PC-3 (cell line): ENCODE results near the gene PCDHB12. TPM values are rescaled to one million over a fixed set of nuclear protein-coding genes. Genes with fewer than 3 reads are reported as not detected.
A peak's percentile ranks its signal among the peaks of the same experiment; 100 is the strongest.
"Not testable (repeated sequence)": the region's sequence is repeated elsewhere in the genome, so short reads cannot be mapped to it uniquely, and the experiment has no call there.

ENCODE experiments used
- ATAC-seq: fragments of 200-7000 bp; cut with Tn5 transposase; 2 replicates; pipeline ENCODE4 v1.9.1; 2020; ENCODE audit warnings: mild to moderate bottlenecking, moderate library complexity
- BruUV-seq: library from RNA; stranded (reverse); fragments of 400-500 nt; replicated peaks from 2 replicates; lab custom pipeline; 2021; lab: Mats Ljungman, UMichigan
- CTCF ChIA-PET: fragments of 300-600 bp; sonication (Branson Sonifier 250); formaldehyde crosslinking; loops from one replicate; lab custom pipeline; 2022; ENCODE audit warnings: antibody characterized with exemption; lab: Charles Lee
- POLR2A ChIA-PET: fragments of 300-600 bp; sonication (Branson Sonifier 250); formaldehyde crosslinking; loops from one replicate; lab custom pipeline; 2022; ENCODE audit warnings: antibody characterized with exemption; ENCODE audit not compliant: unreplicated experiment; lab: Charles Lee
- DNase-seq: peaks from one replicate; pipeline ENCODE4 v3.0.0-alpha.2; 2015
- H2AFZ ChIP-seq: fragments of 300-600 bp; sonication (generic); 2 replicates; pipeline ENCODE4 v1.6.0; 2016; ENCODE audit warnings: antibody characterized with exemption, low read length
- H3F3A ChIP-seq: fragments of 300-600 bp; sonication (generic); one replicate; pipeline ENCODE4 v1.6.0; 2017; ENCODE audit warnings: antibody characterized with exemption, low read length, control low read depth, mild to moderate bottlenecking; ENCODE audit not compliant: unreplicated experiment
- H3K27ac ChIP-seq: fragments of 300-600 bp; sonication (generic); 2 replicates; pipeline ENCODE4 v1.5.1; 2016; ENCODE audit warnings: mild to moderate bottlenecking, low read length
- H3K27me3 ChIP-seq: fragments of 300-600 bp; sonication (generic); 2 replicates; pipeline ENCODE4 v1.6.1; 2016; ENCODE audit warnings: low read length, mixed read lengths
- H3K36me3 ChIP-seq: fragments of 300-600 bp; sonication (generic); 2 replicates; pipeline ENCODE4 v1.6.1; 2016; ENCODE audit warnings: low read depth, mixed run types, low read length, mixed read lengths
- H3K4me1 ChIP-seq: fragments of 300-600 bp; sonication (generic); 2 replicates; pipeline ENCODE4 v1.5.1; 2016; ENCODE audit warnings: low read length; ENCODE audit not compliant: insufficient read depth
- H3K4me2 ChIP-seq: fragments of 300-600 bp; sonication (generic); 2 replicates; pipeline ENCODE4 v1.6.0; 2016; ENCODE audit warnings: low read length
- H3K4me3 ChIP-seq: fragments of 300-600 bp; sonication (generic); 2 replicates; pipeline ENCODE4 v1.5.1; 2016; ENCODE audit warnings: mild to moderate bottlenecking, low read length, mixed read lengths
- H3K79me2 ChIP-seq: fragments of 300-600 bp; sonication (generic); 2 replicates; pipeline ENCODE4 v1.6.1; 2017; ENCODE audit warnings: low read length, mixed read lengths
- H3K9ac ChIP-seq: fragments of 300-600 bp; sonication (generic); 2 replicates; pipeline ENCODE4 v1.6.0; 2016; ENCODE audit warnings: mild to moderate bottlenecking, low read length
- H3K9me2 ChIP-seq: fragments of 300-600 bp; sonication (generic); replicated peaks from 2 replicates; pipeline ENCODE4 v1.6.1; 2016; ENCODE audit warnings: mixed run types, low read length, mixed read lengths
- H3K9me3 ChIP-seq: fragments of 300-600 bp; sonication (generic); 2 replicates; pipeline ENCODE4 v1.6.1; 2016; ENCODE audit warnings: low read length, mixed read lengths
- H4K20me1 ChIP-seq: fragments of 300-600 bp; sonication (generic); 2 replicates; pipeline ENCODE4 v1.6.1; 2016; ENCODE audit warnings: low read length, mixed read lengths
- CTCF ChIP-seq: fragments of 300-600 bp; sonication (generic); conservative IDR thresholded peaks from 2 replicates; pipeline ENCODE4 v1.5.1; 2017; ENCODE audit warnings: antibody characterized with exemption, low read depth, mild to moderate bottlenecking, low read length
- EZH2phosphoT487 ChIP-seq: fragments of 300-600 bp; sonication (generic); IDR thresholded peaks from 2 replicates; pipeline ENCODE4 v1.6.1; 2018; ENCODE audit warnings: mild to moderate bottlenecking, antibody characterized with exemption, low read length, borderline replicate concordance
- intact Hi-C: fragments of 100-400 bp; cut with micrococcal nuclease; formaldehyde crosslinking; loops from 2 replicates; pipeline ENCODE4 v1.9.0; 2023
- total RNA-seq: library from RNA; depleted of rRNA; stranded (reverse); fragments of >200 nt; gene quantifications from 2 replicates; pipeline ENCODE4 v1.2.3, GENCODE V29; 2014

The PCDHB12 gene
- total RNA-seq, 1 experiment from 2014 or later, result 0.15 TPM

- H3K27me3 ChIP-seq, result no peaks in the 10 kb centered on the region
- H3K36me3 ChIP-seq, result peaks cover 3% of the 10 kb centered on the region; the same call in 1 of the 2 replicates
- ChIA-PET POLR2A (no interaction called here), CTCF (interaction anchor here (0.6 kb wide), 2 partner anchors 93 to 177 kb away, joined by 3 read pairs; partner anchors contain the start of genes PCDHB2 and PCDHGA5)
- H3K79me2 ChIP-seq, result no peaks in the 10 kb centered on the region
- no TSS peak for BruUV-seq
- H3K4me2 ChIP-seq, result peak within 1 kb of the TSS; percentile 28; the same call in 1 of the 2 replicates
- TF ChIP-seq EZH2phosphoT487 (no peak), CTCF (peak; percentile 69)
- H4K20me1 ChIP-seq, result no peaks in the 10 kb centered on the region
- H3K27ac ChIP-seq, result no peak within 1 kb of the TSS
- peak within 1 kb of the TSS; percentile 70; the same call in 1 of the 2 replicates for H2AFZ ChIP-seq
- ATAC-seq (peak; percentile 66), DNase-seq (peak; percentile 47)
- peak within 1 kb of the TSS; percentile 50 for H3K4me3 ChIP-seq
- H3K4me1 ChIP-seq, result no peaks in the 10 kb centered on the region
- H3K9me2 ChIP-seq, result no peaks in the 10 kb centered on the region
- no peaks in the 10 kb centered on the region for H3K9me3 ChIP-seq
- H3F3A ChIP-seq, result no peaks in the 10 kb centered on the region
- no peak within 1 kb of the TSS for H3K9ac ChIP-seq
- intact Hi-C loops, result loop anchor here (2.0 to 5.0 kb wide), 2 partner anchors 95 to 374 kb away; partner anchors contain the start of gene PCDHB2
Measured at GRCh38 chr5:141186897-141187512, 21.5 kb upstream of the PCDHB12 start, which contains the start of gene PCDHB9. Gene PCDHB9 (plus strand): TSS chr5:141187161. CDS start chr5:141187319, 158 bp downstream.

GRCh38 chr5:141188682-141189081 lies 19.8 kb upstream of the PCDHB12 start:
- H3F3A ChIP-seq, H3K9me3 ChIP-seq, H3K4me2 ChIP-seq, BruUV-seq, H3K36me3 ChIP-seq, H2AFZ ChIP-seq, DNase-seq, H4K20me1 ChIP-seq, H3K27me3 ChIP-seq, CTCF ChIA-PET, H3K4me1 ChIP-seq, ATAC-seq, H3K27ac ChIP-seq, H3K4me3 ChIP-seq, H3K79me2 ChIP-seq, POLR2A ChIA-PET, H3K9me2 ChIP-seq, H3K9ac ChIP-seq: not testable (repeated sequence)
- intact Hi-C loops, result loop anchor here (5.0 kb wide), 1 partner anchor 96 kb away; the partner anchor contains the start of gene PCDHB2

GRCh38 chr5:141189131-141189530 lies 19.4 kb upstream of the PCDHB12 start:
- CTCF ChIA-PET, H4K20me1 ChIP-seq, H2AFZ ChIP-seq, H3K36me3 ChIP-seq, H3K4me1 ChIP-seq, H3K4me2 ChIP-seq, H3K9me2 ChIP-seq, H3K9me3 ChIP-seq, BruUV-seq, H3K27ac ChIP-seq, H3K4me3 ChIP-seq, H3K27me3 ChIP-seq, ATAC-seq, DNase-seq, H3K9ac ChIP-seq, H3K79me2 ChIP-seq, H3F3A ChIP-seq, POLR2A ChIA-PET: not testable (repeated sequence)
- intact Hi-C loops, result loop anchor here (5.0 kb wide), 1 partner anchor 97 kb away; the partner anchor contains the start of gene PCDHB2
